Left colon (tissue), 2 donors: ENCODE results near the gene ARNT2. TPM values are rescaled to one million over a fixed set of nuclear protein-coding genes. Genes with fewer than 3 reads are reported as not detected.

Experiments used
- ATAC-seq: fragments of 200-7000 bp; cut with Tn5 transposase; one replicate; pipeline ENCODE4 v1.9.1; 2020; ENCODE audit warnings: mild to moderate bottlenecking, moderate library complexity
- DNase-seq, 2 donors: peaks; one replicate each; pipeline ENCODE4 v3.0.0-alpha.2; 2020
- intact Hi-C, 2 donors: fragments of 100-400 bp; cut with DNase I in 1 of 2; cut with micrococcal nuclease in 1 of 2; formaldehyde crosslinking; loops; one replicate each; pipeline versions ENCODE4 v1.11.2 to v1.14.0; 2022; cut with DNase I, micrococcal nuclease
- total RNA-seq, 2 donors: library from RNA; stranded (reverse); fragmentation: NEBNext Ultra II Directional; extraction: Animal tissue kit (Norgen Biotek cat#: 25700); gene quantifications; one replicate each; pipeline ENCODE4 v1.2.1, GENCODE V29; 2021
- donor health status: DM: no; HTN: no; CAD: no.
- donor health status: DM: yes; HTN: yes; CAD: no.

ARNT2 gene
- total RNA-seq, 2 donors from 2014 or later, result 2.0 to 4.9 TPM

DNA sequence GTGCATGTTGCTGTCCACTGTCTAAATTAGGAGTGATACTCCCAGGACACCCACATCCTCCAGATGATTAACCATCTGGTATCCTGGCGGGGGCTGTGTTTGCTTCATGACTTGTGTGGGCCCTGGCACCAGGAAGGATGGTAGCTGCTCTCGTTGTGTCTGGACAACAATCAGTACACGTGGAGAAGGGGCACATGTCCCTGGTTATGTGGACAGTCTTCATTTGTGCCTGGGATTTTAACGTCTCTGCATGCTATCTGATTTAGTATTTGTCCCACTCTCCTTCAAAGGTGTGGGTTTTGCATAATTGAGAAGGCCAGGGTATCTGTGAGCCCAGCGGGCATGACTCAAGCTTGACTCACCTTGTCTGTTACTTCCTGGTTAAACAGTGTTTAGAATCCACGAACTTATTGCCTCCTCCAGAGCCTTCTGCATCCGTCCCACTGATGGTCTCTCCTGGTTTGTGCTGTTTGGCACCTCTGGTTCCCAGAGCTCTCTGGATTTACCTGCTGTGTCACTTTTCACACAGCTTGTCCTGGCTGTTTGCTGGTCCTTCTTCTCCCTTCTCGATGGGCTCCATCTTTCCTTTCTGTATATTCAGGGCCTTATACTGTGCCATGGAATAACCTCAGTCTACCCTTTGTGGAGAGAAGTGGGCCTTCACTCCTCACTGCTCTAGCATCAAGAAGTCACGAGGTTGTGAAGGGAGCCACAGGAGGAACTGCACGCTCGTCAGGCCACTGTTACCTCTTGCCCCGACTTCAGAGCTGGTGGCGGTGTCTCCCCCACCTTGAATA lies 32.5 kb downstream of the ARNT2 start:
- ATAC-seq (peak; percentile 34), DNase-seq (no peak)
- intact Hi-C loops, result no loop called here

DNA sequence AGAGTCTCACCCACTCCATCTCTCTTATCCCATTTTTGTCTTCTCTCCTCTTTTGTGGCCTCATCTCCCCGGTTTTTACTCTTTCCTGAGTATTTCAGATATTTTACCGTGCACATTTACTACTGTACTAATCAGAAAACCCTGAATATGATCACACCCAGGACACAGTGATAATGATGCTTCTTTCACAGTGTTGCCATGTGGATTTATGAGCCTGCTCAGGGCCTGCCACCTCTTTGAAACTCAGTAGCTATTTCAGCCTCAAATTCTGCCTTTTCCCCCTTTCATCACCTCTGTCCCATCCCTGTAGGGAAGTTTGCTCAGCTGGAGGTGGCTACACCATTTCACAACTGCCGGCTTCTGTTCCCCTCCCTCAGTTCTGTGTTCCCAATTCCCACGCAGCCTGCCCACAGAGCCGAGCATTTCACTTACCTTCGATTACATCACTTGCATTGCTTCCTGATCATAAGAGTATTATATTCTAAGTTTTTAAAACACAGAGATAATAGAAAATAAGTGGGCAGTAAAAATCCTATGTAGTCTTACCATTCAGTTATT lies 33.2 kb downstream of the ARNT2 start:
- no peak for ATAC-seq
- intact Hi-C loops, result no loop called here
- no peak for DNase-seq

DNA sequence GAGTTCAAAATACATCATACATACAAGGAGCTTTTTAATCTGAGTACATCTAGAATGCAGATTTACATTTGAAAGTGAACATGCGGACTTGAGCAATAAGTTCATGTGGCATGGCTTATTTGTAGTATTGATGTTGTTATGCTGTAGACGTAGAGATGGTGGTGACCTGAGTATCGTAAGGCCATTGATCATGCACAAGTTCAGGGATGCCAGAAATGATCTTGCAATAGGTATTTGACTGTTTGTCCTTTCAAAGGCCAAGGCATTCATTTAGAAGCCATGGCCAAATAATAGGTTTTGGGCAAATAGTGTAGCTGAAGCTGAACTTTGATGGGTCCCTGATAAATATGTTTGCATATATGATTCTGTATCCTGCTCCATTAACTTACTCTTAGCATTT lies 35.0 kb downstream of the ARNT2 start:
- ATAC-seq, result no peak
- intact Hi-C loops, result no loop called here
- no peak for DNase-seq

DNA sequence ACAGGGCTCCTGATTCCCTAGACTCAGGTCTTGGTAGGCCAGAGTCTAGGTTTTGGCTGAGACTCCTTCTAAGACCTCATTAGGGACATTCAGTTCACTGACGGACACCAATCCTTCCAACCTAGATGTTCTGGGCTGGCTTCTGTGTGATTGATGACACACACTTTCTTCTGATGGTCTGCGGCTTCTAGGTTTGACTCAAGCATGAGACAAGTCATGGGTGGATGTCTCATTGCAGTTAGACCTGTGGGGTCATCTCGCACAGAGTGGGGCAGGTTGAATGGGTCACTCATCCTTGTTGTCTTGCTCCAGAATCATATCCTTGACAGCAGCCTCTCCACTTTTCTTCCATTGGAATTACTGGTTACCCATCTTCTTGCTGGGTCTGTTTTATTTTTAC lies 35.8 kb downstream of the ARNT2 start:
- DNase-seq (no peak), ATAC-seq (no peak)
- intact Hi-C loops, result no loop called here

DNA sequence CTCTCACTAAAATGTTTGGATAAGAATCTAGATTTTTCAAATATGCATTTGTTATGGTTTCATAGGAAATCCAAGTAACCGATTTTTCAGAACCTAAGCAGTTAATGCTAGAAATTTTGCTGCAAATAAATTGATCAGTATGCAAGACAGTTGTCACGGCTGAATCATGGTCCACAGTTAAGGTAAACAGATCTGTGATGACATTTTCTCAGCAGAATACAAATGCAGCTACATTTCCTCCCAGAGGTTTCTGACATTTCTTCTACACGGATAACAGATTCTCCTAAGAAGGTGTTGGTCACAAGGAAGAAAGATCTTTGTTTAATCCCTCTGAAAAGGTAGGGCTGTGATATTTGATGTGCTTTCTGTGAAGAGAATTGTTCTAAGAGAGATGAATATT lies 36.9 kb downstream of the ARNT2 start:
- ATAC-seq (no peak), DNase-seq (no peak)
- intact Hi-C loops, result no loop called here

DNA sequence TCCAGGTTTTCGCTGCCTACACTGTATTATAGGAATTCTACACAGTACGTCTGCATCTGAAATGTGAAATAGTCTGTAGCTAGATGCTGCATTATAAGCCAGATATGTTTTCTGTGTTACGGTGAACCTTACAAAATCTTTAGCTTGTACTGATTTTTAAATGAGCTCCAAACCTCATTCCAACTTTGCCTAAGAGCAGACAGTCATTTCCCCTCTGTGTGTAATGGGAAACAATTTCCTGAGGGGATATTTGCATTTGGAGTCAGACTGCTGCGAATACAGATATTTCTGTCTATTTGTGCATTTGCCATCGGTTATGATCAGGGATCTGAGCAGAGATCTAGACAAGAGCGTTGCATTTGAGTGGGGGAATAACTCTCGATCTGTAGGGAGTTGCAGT lies 37.5 kb downstream of the ARNT2 start:
- no peak for ATAC-seq
- intact Hi-C loops, result no loop called here
- no peak for DNase-seq

DNA sequence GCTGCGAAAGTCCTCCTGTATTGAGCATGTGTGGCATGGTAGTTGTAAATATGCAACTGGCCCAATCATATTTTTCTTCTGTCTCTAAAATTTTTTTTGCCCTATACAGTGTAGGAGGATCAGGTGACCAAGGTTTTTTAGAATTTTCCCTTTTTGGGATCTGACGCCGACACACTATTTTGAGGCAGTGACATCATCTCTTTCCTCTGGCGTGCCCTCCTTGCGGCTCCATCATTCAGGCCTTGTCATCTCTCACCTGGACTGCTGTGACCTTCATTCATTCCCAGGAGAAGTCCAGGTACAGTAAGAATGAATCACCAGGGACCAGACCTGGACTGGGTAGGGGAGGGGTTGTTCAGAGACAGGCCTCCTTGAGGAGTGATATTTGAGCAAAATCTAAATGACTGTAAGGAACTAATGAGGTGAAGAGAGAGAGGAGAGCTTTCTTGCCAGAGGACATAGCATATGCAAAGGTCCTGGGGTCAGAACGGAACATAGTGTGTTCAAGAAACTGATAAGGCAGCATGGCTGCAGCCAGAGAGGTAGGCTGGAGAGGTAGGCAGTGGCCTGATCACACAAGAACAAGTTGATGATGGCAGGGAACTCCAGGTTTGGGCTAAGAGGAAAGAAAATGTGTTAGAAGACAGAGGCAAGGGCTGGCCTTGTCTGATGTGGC lies 38.7 kb downstream of the ARNT2 start:
- intact Hi-C loops, result no loop called here
- ATAC-seq (no peak), DNase-seq (no peak)

DNA sequence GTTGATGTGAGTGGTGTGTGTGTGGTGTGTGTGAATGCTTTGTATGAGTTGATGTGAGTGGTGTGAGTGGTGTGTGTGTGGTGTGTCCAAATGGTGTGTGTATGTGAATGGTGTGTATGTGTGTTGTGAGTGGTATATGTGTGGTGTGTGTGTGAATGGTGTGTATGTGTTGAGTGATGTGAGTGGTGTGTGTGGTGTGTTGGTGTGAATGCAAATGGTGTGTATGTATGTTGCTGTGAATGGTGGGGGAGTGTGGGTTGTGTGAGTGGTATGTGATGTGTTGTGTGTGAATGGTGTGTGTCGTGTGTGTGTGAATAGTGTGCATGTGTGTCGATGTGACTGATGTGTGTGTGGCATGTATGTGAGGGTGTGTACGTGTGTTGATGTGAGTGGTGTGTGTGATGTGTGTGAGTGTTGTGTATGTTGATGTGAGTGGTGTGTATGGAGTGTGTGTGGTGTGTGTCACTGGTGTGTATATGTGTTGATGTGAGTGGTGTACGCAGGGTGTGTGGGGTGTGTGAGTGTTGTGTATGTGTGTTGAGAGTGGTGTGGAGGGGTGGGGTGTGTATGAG lies 40.6 kb downstream of the ARNT2 start:
- intact Hi-C loops, result no loop called here
- DNase-seq, result no peak
- ATAC-seq, result no peak

DNA sequence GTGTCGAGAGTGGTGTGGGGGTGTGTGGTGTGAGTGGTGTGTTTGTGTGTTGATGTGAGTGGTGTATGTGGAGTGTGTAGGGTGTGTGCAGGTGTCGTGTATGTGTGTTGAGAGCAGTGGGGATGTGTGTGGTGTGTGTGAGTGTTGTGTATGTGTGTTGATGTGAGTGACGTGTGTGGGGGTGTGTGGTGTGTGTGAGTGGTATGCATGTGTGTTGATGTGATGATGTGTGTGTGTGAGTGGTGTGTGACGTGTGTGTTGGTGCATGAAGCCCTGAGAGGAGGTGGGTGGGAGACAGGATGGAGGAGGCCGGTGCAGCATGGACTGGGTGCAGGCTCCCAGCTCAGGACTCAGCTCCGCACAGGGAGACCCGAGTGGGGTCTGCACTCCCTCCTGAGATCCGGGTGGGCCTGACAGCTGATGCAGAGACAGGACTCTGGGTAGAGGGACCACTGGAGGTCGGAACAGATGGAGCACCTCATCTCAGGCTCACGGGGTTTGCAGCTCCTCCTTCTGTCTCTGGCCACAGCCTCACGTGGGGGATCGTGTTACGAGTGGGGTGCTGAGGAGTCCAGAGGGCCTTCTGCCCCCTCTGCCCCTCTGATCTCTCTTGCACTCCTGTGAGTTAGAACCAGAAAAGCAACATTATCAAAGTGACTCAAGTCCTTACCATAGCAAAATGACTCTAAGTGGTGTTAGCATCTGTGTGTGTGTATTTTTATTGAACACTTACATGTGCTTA lies 41.3 kb downstream of the ARNT2 start:
- ATAC-seq (no peak), DNase-seq (no peak)
- intact Hi-C loops, result no loop called here

DNA sequence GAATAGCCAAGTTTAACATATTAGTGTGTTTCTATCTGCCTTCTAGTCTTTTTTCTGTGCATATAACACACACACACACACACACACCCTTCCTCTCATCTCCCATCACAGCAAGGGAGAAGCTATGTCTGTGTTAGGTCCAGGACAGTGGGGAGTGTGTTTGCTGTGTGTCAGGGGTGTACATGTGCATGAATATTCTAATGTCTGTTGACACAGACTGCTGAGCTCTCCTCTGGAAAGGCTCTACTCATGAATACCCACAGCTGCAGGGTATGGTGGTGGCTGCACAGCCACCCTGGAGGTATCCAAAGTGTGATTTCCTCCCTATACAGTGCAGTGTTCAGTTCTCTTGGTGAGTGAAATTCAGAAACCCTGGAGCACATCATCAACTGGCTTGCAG lies 42.9 kb downstream of the ARNT2 start:
- intact Hi-C loops, result no loop called here
- DNase-seq, result no peak
- no peak for ATAC-seq

DNA sequence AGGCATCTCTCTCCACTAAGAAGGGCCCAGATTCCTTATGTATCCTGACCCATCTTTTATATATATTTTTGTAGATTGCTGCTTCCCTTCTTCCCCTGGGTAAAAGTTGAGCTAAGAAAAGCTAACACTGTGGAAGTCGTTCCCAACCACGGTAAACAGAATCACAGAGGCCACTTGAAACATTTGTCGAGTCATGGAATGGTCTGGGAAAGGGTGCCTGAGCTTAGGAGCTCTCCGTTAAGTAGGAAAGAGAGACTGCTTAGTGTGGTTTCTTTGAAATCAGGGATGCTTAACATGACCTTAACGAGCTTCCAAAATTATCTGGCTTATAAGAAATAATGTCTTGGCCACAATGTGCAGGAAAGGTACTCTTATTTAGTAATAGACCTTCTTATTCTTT lies 45.6 kb downstream of the ARNT2 start:
- intact Hi-C loops, result loop anchor here in 1 of 2 donors (10.0 kb wide), 1 partner anchor 335 kb away; no protein-coding TSS in a partner anchor
- no peak for DNase-seq
- ATAC-seq, result no peak

DNA sequence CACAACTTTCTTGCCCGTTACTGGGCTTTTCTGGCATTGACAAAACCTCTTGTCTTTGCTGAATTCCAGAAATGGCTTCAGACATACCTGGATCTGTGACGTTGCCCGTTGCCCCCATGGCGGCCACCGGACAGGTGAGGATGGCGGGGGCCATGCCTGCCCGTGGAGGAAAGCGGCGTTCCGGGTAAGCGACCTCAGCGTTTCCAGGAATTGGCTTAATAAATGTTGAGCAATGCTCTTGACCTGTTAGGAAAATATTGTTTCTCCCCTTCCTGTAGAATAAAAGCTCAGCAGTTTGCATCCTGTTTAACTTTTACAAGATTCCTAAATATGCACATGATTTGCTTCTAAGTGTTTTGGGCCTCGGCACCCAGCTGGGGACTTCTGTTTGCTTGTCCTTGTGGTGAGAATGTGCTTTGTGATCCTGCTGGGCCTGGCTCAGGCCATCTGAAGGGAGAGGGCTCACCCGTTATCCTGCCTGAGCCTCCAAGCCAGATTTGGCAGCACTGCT lies 46.7 kb downstream of the ARNT2 start:
- intact Hi-C loops, result loop anchor here in 1 of 2 donors (10.0 kb wide), 1 partner anchor 334 kb away; no protein-coding TSS in a partner anchor
- ATAC-seq (no peak), DNase-seq (no peak)

DNA sequence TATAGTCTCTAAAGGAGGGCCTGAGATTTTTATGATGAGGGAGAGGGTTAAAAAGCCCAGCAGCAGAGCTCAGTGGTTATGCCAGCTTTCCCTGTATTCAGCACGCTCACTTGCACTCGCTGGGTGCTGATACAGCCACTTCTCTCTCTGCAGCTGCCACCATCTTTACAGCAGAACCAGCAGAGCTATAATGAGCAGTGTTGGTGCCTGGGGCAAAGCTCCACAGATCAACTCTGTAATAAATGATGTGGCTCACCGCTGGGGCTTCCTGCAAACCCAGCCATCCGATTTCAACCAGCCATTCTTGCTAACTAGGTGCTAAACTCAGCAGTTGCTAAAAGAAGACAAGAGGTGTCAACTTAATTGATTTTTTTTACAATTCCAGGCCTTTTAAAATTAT lies 48.0 kb downstream of the ARNT2 start:
- ATAC-seq (no peak), DNase-seq (no peak)
- intact Hi-C loops, result loop anchor here in 1 of 2 donors (10.0 kb wide), 1 partner anchor 333 kb away; no protein-coding TSS in a partner anchor

DNA sequence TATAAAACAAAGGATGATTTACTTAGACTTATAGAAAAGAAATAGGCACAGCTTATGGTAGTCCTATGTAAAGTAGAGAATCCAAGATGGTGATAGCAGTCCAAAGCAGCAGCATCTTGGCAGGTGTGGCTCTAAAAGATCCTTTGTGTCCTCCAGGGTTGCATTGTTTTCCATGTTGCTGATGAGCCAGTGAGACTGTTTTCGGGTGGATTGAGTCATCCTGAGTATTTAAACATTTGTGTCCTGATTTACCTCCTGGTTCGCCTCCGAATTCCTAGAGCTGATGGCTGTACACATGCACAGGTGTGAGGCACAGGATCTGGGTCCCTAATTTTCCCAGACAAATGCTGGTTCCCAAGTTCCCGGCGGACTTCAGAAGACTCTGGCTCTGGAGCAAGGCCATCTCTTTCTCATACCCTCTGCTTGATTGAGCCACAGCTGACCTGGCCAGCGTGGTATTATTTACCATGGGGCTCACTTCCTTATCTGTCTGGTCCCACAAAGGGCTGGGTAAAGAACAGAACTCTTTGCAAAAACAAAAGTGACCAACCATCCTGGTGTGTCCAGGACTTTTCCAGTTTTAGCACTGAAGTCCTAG lies 51.0 kb downstream of the ARNT2 start:
- ATAC-seq, result no peak
- intact Hi-C loops, result loop anchor here (5.0 to 10.0 kb wide), 2 partner anchors 322 to 330 kb away; partner anchors contain the start of gene CEMIP (in 1 of the 2)

DNA sequence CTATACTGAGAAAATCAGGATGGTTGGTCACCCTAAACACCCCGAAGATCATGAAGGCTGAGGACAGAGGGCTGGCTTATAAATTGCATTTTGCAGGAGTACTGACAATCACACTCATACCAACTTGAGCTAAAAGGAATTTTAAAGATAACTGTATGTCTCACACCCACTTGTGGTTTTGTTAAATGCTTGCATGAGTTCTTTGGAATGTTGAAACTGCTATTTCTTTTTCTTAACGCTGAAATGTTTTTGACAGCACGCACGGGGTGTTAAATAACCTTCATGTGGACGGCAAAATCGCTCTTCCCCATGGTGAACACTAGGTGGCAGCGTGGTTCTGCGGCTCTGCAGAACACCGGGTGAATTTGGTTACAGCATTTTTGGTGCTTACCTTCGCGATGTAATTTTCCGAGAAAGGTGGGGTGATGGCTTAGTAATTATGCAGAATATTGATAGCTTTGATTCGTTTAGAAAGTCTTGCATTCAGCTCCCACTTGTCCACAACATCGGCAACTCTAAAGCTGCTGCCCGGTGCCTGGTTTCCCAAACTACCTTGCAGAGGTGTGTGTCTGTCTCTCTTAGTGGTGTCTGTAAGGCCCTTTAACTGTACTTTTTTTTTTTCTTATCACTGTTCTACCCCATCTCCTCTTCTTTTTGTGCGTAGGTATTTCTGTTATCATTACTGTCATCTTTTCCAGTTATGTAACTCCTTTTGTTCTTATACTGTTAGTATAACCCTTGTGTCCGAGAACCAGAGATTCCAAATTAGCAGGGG lies 51.7 kb downstream of the ARNT2 start:
- intact Hi-C loops, result loop anchor here (5.0 to 10.0 kb wide), 2 partner anchors 321 to 329 kb away; partner anchors contain the start of gene CEMIP (in 1 of the 2)
- ATAC-seq (peak; percentile 79), DNase-seq (peak in 1 of 2 donors; percentile 35)

More for the DNA sequence above, 51.0 kb downstream of the ARNT2 start:
- no peak for DNase-seq

DNA sequence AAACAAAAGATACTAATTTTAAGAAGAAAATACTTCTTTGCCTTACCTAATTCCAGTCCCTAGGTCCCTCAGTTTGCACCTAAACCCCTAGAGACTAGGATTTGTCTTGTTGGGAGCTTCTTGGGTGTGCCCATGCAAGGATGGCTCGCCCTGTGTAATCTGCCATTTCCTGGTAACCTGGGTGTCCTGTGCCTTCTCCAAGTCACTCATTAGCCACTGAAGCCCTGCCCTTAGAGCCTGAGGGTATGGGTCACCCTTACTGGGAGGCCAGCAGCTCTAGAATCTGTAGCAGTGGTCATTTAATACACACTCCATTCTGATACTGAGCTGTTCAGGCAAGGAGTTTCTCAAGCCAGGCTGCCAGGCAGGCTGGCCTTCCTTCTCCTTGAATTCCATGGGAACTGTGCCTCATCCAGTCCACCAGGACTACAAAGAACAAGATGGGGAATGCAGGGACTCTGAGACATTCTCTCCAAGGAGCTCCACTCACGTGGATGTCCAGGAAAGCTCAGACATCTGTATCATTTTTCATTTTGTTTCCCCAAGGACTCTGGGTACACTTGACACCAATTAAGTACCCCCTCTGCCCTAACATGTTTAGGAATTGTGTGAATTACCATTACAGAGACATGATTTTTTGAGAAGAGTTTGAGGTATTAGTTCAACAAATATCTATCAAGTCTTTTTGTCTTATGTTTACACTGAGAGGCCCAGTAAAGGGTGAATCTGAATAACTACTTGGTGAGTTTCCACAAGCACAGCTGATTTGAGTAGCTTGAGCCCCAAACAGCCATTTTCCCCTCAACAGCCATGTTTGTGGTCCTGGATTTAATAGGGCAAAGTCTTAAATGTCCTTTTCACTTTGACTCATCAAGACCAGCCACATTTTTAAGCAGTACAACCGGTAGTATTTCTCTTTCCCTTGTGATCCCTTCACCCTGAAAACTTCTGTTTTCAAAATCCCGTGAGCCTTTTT lies 52.6 kb downstream of the ARNT2 start:
- ATAC-seq (peak; percentile 70), DNase-seq (no peak)

More for the DNA sequence above, 52.6 kb downstream of the ARNT2 start:
- intact Hi-C loops, result loop anchor here (5.0 to 10.0 kb wide), 2 partner anchors 320 to 328 kb away; partner anchors contain the start of gene CEMIP (in 1 of the 2)
